GM12892 (cell line): ENCODE data around the gene TMEM187.

Experiments
- POLR2A ChIP-seq: IDR thresholded peaks from 2 replicates; pipeline ENCODE4 v1.6.1; 2011; ENCODE audit warnings: low read depth, low read length, control low read depth
- TAF1 ChIP-seq: IDR thresholded peaks from 2 replicates; pipeline ENCODE4 v1.6.1; 2011; ENCODE audit warnings: low read depth, mild to moderate bottlenecking, control low read depth, low read length, borderline replicate concordance

DNA sequence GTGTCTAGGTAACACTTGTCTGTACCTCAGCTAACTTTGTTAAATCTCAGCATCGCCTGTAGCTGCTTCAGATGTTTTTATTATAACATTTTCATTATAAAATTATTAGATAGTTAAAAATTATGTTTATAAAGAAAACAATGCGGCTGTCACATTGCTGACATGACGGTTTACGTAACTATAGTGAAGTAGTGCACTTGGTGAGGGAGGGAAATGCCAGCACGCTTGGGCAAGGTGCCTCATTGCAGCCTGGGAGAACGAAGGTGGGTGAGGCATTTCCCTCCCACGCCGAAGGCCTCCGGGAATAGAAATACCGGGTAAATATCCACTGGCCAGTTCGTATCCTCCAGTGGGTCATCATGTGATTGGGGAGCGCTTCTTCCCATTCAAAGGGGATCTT lies 15.9 kb downstream of the TMEM187 start:
- TF ChIP-seq TAF1 (no peak), POLR2A (no peak)
